UCSD-AML1 (cell line): Measurements from ENCODE around the gene BCR.

Source experiments
- DNase-seq: peaks from one replicate; lab custom pipeline; 2025; ENCODE audit not compliant: unreplicated experiment; lab: John Stamatoyannopoulos, UW

The BCR gene

GRCh38 chr22:23215294-23216241 is 35.3 kb downstream of the BCR start:
- peak; percentile 68 for DNase-seq

GRCh38 chr22:23216461-23217170 is 36.3 kb downstream of the BCR start:
- peak; percentile 68 for DNase-seq

- DNase-seq, result no peak
Measured at GRCh38 chr22:23217171-23218052, 37.1 kb downstream of the BCR start.

GRCh38 chr22:23218053-23218866 is 38.0 kb downstream of the BCR start:
- no peak for DNase-seq

GRCh38 chr22:23218867-23219251 is 38.5 kb downstream of the BCR start:
- DNase-seq, result peak; percentile 74

- DNase-seq, result no peak
Measured at GRCh38 chr22:23219317-23219716, 39.0 kb downstream of the BCR start.

GRCh38 chr22:23219822-23220484 is 39.6 kb downstream of the BCR start:
- peak; percentile 61 for DNase-seq

GRCh38 chr22:23220485-23221350 is 40.4 kb downstream of the BCR start:
- DNase-seq, result peak; percentile 44

- no peak for DNase-seq
Measured at GRCh38 chr22:23221351-23221804, 41.1 kb downstream of the BCR start.

GRCh38 chr22:23222033-23222792 is 41.9 kb downstream of the BCR start:
- DNase-seq, result no peak

GRCh38 chr22:23222793-23223568 is 42.7 kb downstream of the BCR start:
- DNase-seq, result no peak

GRCh38 chr22:23223569-23224317 is 43.4 kb downstream of the BCR start:
- DNase-seq, result peak; percentile 38

GRCh38 chr22:23224846-23225245 is 44.5 kb downstream of the BCR start:
- no peak for DNase-seq

- no peak for DNase-seq
Measured at GRCh38 chr22:23225337-23225723, 45.0 kb downstream of the BCR start.

- no peak for DNase-seq
Measured at GRCh38 chr22:23225724-23226496, 45.6 kb downstream of the BCR start.

- DNase-seq, result no peak
Measured at GRCh38 chr22:23226497-23226850, 46.2 kb downstream of the BCR start.
